T-helper 17 cell (primary cell): ENCODE measurements around the gene KCNH3. TPM values are rescaled to one million over a fixed set of nuclear protein-coding genes. Genes with fewer than 3 reads are reported as not detected.
A peak's percentile ranks its signal among the peaks of the same experiment; 100 is the strongest.
"Not testable (repeated sequence)": the region's sequence is repeated elsewhere in the genome, so short reads cannot be mapped to it uniquely, and the experiment has no call there.

Experiments
- ATAC-seq: fragments of 150-1000 bp; cut with Tn5 transposase; 2 replicates; pipeline ENCODE4 v1.10.0; 2021; ENCODE audit warnings: mild to moderate bottlenecking, moderate library complexity
- DNase-seq, 3 donors: peaks; one replicate each; pipeline versions ENCODE4 v3.0.0 to v3.0.0-alpha.2; 2020 to 2021
- H3K9me3 ChIP-seq: one replicate; pipeline ENCODE4 v1.7.0; 2013; ENCODE audit warnings: low read length, mild to moderate bottlenecking; ENCODE audit not compliant: control insufficient read depth, poor library complexity, severe bottlenecking
- H3K27ac Mint-ChIP-seq: one replicate; pipeline ENCODE4 v1.8.0; 2022; ENCODE audit warnings: mild to moderate bottlenecking, moderate library complexity, mixed read lengths
- H3K27me3 Mint-ChIP-seq: one replicate; pipeline ENCODE4 v1.8.0; 2022; ENCODE audit warnings: mixed read lengths
- H3K36me3 Mint-ChIP-seq: one replicate; pipeline ENCODE4 v1.8.0; 2022; ENCODE audit warnings: low read depth, mixed read lengths
- H3K4me1 Mint-ChIP-seq: one replicate; pipeline ENCODE4 v1.8.0; 2022; ENCODE audit warnings: mild to moderate bottlenecking, mixed read lengths
- H3K4me3 Mint-ChIP-seq: one replicate; pipeline ENCODE4 v1.8.0; 2022; ENCODE audit warnings: mild to moderate bottlenecking, moderate library complexity, mixed read lengths
- total RNA-seq, 4 donors: library from RNA in 2 of 4; stranded (reverse) in 2 of 4; gene quantifications; one replicate each; pipeline ENCODE4 v1.2.3 and lab custom pipeline; 2022 to 2026

The KCNH3 gene
- total RNA-seq, 2 donors from 2014 or later, result 2.7 to 3.1 TPM

GRCh38 chr12:49584591-49584990 lies 45.8 kb downstream of the KCNH3 start:
- no peaks in the 10 kb centered on the region for H3K27me3 Mint-ChIP-seq
- ATAC-seq, result no peak
- H3K4me3 Mint-ChIP-seq, result no peak overlapping the region
- peaks cover 3% of the 10 kb centered on the region for H3K36me3 Mint-ChIP-seq
- no peaks in the 10 kb centered on the region for H3K9me3 ChIP-seq
- no peak for DNase-seq
- H3K4me1 Mint-ChIP-seq, result peaks cover 11% of the 10 kb centered on the region
- H3K27ac Mint-ChIP-seq, result no peak overlapping the region

GRCh38 chr12:49585477-49586459 lies 46.9 kb downstream of the KCNH3 start:
- no peaks in the 10 kb centered on the region for H3K9me3 ChIP-seq
- no peak for ATAC-seq
- DNase-seq, result no peak
- no peaks in the 10 kb centered on the region for H3K27me3 Mint-ChIP-seq
- H3K36me3 Mint-ChIP-seq, result peaks cover 2% of the 10 kb centered on the region
- no peak overlapping the region for H3K27ac Mint-ChIP-seq
- peaks cover 7% of the 10 kb centered on the region for H3K4me1 Mint-ChIP-seq
- H3K4me3 Mint-ChIP-seq, result no peak overlapping the region

GRCh38 chr12:49587174-49587908 lies 48.5 kb downstream of the KCNH3 start:
- DNase-seq, result no peak
- no peaks in the 10 kb centered on the region for H3K27me3 Mint-ChIP-seq
- no peaks in the 10 kb centered on the region for H3K9me3 ChIP-seq
- peaks cover 3% of the 10 kb centered on the region for H3K4me1 Mint-ChIP-seq
- peaks cover 2% of the 10 kb centered on the region for H3K36me3 Mint-ChIP-seq
- no peak overlapping the region for H3K4me3 Mint-ChIP-seq
- H3K27ac Mint-ChIP-seq, result no peak overlapping the region
- ATAC-seq, result no peak

GRCh38 chr12:49588281-49588680 lies 49.5 kb downstream of the KCNH3 start:
- no peaks in the 10 kb centered on the region for H3K27me3 Mint-ChIP-seq
- no peaks in the 10 kb centered on the region for H3K4me1 Mint-ChIP-seq
- H3K36me3 Mint-ChIP-seq, result no peaks in the 10 kb centered on the region
- H3K9me3 ChIP-seq, result no peaks in the 10 kb centered on the region
- DNase-seq (no peak), ATAC-seq (no peak)
- H3K4me3 Mint-ChIP-seq, result no peak overlapping the region
- H3K27ac Mint-ChIP-seq, result no peak overlapping the region

- H3K27me3 Mint-ChIP-seq, result no peaks in the 10 kb centered on the region
- H3K4me3 Mint-ChIP-seq, result no peak overlapping the region
- no peaks in the 10 kb centered on the region for H3K4me1 Mint-ChIP-seq
- H3K27ac Mint-ChIP-seq, result no peak overlapping the region
- no peak for DNase-seq
- ATAC-seq, result no peak
- no peaks in the 10 kb centered on the region for H3K9me3 ChIP-seq
- no peaks in the 10 kb centered on the region for H3K36me3 Mint-ChIP-seq
Measured at GRCh38 chr12:49588721-49589516, 50.1 kb downstream of the KCNH3 start.

GRCh38 chr12:49598527-49598926 lies 59.7 kb downstream of the KCNH3 start:
- DNase-seq, result no peak
- no peak overlapping the region for H3K27ac Mint-ChIP-seq

GRCh38 chr12:49599961-49600360 lies 61.1 kb downstream of the KCNH3 start:
- Mint-ChIP-seq H3K27me3 (no peaks in the 10 kb centered on the region), H3K27ac (no peak overlapping the region), H3K36me3 (no peaks in the 10 kb centered on the region), H3K4me1 (peaks cover 4% of the 10 kb centered on the region), H3K4me3 (no peak overlapping the region)
- ATAC-seq (no peak), DNase-seq (no peak)
- H3K9me3 ChIP-seq, result no peaks in the 10 kb centered on the region

More at GRCh38 chr12:49598527-49598926, 59.7 kb downstream of the KCNH3 start:
- no peak for ATAC-seq
- Mint-ChIP-seq H3K36me3 (no peaks in the 10 kb centered on the region), H3K27me3 (no peaks in the 10 kb centered on the region), H3K4me1 (peaks cover 4% of the 10 kb centered on the region), H3K4me3 (no peak overlapping the region)
- no peaks in the 10 kb centered on the region for H3K9me3 ChIP-seq

- H3K4me1 Mint-ChIP-seq, result peaks cover 4% of the 10 kb centered on the region
- H3K27me3 Mint-ChIP-seq, result peaks cover 8% of the 10 kb centered on the region
- H3K36me3 Mint-ChIP-seq, result no peaks in the 10 kb centered on the region
- ATAC-seq, result no peak
- no peak overlapping the region for H3K27ac Mint-ChIP-seq
- no peak for DNase-seq
- no peaks in the 10 kb centered on the region for H3K9me3 ChIP-seq
- H3K4me3 Mint-ChIP-seq, result no peak overlapping the region
Measured at GRCh38 chr12:49603721-49604120, 64.9 kb downstream of the KCNH3 start.

GRCh38 chr12:49604856-49605255 lies 66.0 kb downstream of the KCNH3 start:
- DNase-seq (no peak), ATAC-seq (no peak)
- H3K36me3 Mint-ChIP-seq, result no peaks in the 10 kb centered on the region
- H3K27me3 Mint-ChIP-seq, result peaks cover 8% of the 10 kb centered on the region
- H3K9me3 ChIP-seq, result no peaks in the 10 kb centered on the region
- no peak overlapping the region for H3K4me3 Mint-ChIP-seq
- peak overlapping the region; percentile 63 for H3K27ac Mint-ChIP-seq
- peaks cover 2% of the 10 kb centered on the region for H3K4me1 Mint-ChIP-seq

- peak within 1 kb of the TSS; percentile 63 for H3K27ac Mint-ChIP-seq
- not testable (repeated sequence) for H3K4me3 Mint-ChIP-seq, DNase-seq, H3K4me1 Mint-ChIP-seq, H3K27me3 Mint-ChIP-seq, H3K36me3 Mint-ChIP-seq, H3K9me3 ChIP-seq, ATAC-seq
Measured at GRCh38 chr12:49605539-49605938, 66.7 kb downstream of the KCNH3 start, which contains the start of gene FAM186B. Gene FAM186B (minus strand): TSS chr12:49605639. CDS start chr12:49605477, 162 bp downstream.
